HEK293 (cell line): Measurements from ENCODE around the gene GDPD3.
A peak's percentile ranks its signal among the peaks of the same experiment; 100 is the strongest.

Source experiments
- CTCF ChIA-PET: fragments of 350-600 bp; formaldehyde crosslinking; extraction: SDS; loops from one replicate; lab custom pipeline; 2021; ENCODE audit warnings: antibody characterized with exemption; lab: Yijun Ruan, JAX
- POLR2A ChIA-PET: fragments of 300-600 bp; formaldehyde crosslinking; extraction: SDS; loops from one replicate; lab custom pipeline; 2020; ENCODE audit warnings: antibody characterized with exemption, inconsistent platforms; lab: Yijun Ruan, JAX
- H3K27ac ChIP-seq: fragments of 200-500 bp; sonication (Bioruptor generic); 2 replicates; pipeline ENCODE4 v1.5.1; 2014; ENCODE audit warnings: low read depth, low read length, control low read depth, inconsistent platforms; ENCODE audit errors: extremely low read depth
- H3K36me3 ChIP-seq, 2 experiments: fragments of 200-500 bp in 1 of 2; sonication (Bioruptor generic) in 1 of 2; 1 replicate in 1 of 2; 2 replicates in 1 of 2; pipeline ENCODE4 v1.5.1; 2014 to 2017; ENCODE audit warnings: inconsistent platforms in 2 of 2, low read length in 2 of 2; ENCODE audit not compliant: control insufficient read depth in 2 of 2, insufficient read depth in 1 of 2
- H3K4me1 ChIP-seq: fragments of 200-500 bp; sonication (Bioruptor generic); 2 replicates; pipeline ENCODE4 v1.5.1; 2014; ENCODE audit warnings: mild to moderate bottlenecking, low read length, inconsistent platforms; ENCODE audit not compliant: control insufficient read depth, insufficient read depth
- H3K4me3 ChIP-seq: 2 replicates; pipeline ENCODE4 v1.5.1; 2011; ENCODE audit warnings: low read depth, mild to moderate bottlenecking, control low read depth, low read length, moderate library complexity
- H3K9me3 ChIP-seq: fragments of 200-500 bp; sonication (Bioruptor generic); 2 replicates; pipeline ENCODE4 v1.5.1; 2014; ENCODE audit warnings: low read depth, low read length, inconsistent platforms; ENCODE audit not compliant: control insufficient read depth, insufficient read depth
- BCL11B ChIP-seq: fragments of 450-650 bp; formaldehyde crosslinking; IDR thresholded peaks from 2 replicates; pipeline ENCODE4 v1.5.1; 2016; ENCODE audit warnings: low read depth, missing biosample characterization, missing genetic modification characterization
- CTCF ChIP-seq: fragments of 450-650 bp; formaldehyde crosslinking; IDR thresholded peaks from 2 replicates; pipeline ENCODE4 v1.5.1; 2016; ENCODE audit warnings: missing biosample characterization, missing genetic modification characterization
- HIC1 ChIP-seq: fragments of 450-650 bp; formaldehyde crosslinking; IDR thresholded peaks from 2 replicates; pipeline ENCODE4 v1.5.1; 2016; ENCODE audit warnings: missing biosample characterization, missing genetic modification characterization
- KLF7 ChIP-seq: fragments of 450-650 bp; formaldehyde crosslinking; IDR thresholded peaks from 2 replicates; pipeline ENCODE4 v1.5.1; 2016; ENCODE audit warnings: missing biosample characterization, missing genetic modification characterization, borderline replicate concordance
- KLF8 ChIP-seq: fragments of 450-650 bp; formaldehyde crosslinking; IDR thresholded peaks from 2 replicates; pipeline ENCODE4 v1.5.1; 2016; ENCODE audit warnings: missing biosample characterization, missing genetic modification characterization
- TSHZ1 ChIP-seq: fragments of 450-650 bp; formaldehyde crosslinking; IDR thresholded peaks from 2 replicates; pipeline ENCODE4 v1.5.1; 2016; ENCODE audit warnings: missing biosample characterization, missing genetic modification characterization, borderline replicate concordance
- ZBTB21 ChIP-seq: fragments of 450-650 bp; formaldehyde crosslinking; IDR thresholded peaks from 2 replicates; pipeline ENCODE4 v1.5.1; 2017; ENCODE audit warnings: missing biosample characterization, missing genetic modification characterization
- ZFHX2 ChIP-seq: fragments of 450-650 bp; formaldehyde crosslinking; conservative IDR thresholded peaks from 2 replicates; pipeline ENCODE4 v1.5.1; 2016; ENCODE audit warnings: missing biosample characterization, missing genetic modification characterization
- ZNF132 ChIP-seq: fragments of 450-650 bp; formaldehyde crosslinking; IDR thresholded peaks from 2 replicates; pipeline ENCODE4 v1.5.1; 2017; ENCODE audit warnings: missing biosample characterization, missing genetic modification characterization, borderline replicate concordance
- ZNF184 ChIP-seq: fragments of 450-650 bp; IDR thresholded peaks from 2 replicates; pipeline ENCODE4 v1.5.1; 2018; ENCODE audit warnings: missing biosample characterization, mild to moderate bottlenecking, missing genetic modification characterization
- ZNF223 ChIP-seq: fragments of 450-650 bp; formaldehyde crosslinking; IDR thresholded peaks from 2 replicates; pipeline ENCODE4 v1.5.1; 2016; ENCODE audit warnings: missing biosample characterization, missing genetic modification characterization
- ZNF311 ChIP-seq: fragments of 450-650 bp; formaldehyde crosslinking; IDR thresholded peaks from 2 replicates; pipeline ENCODE4 v1.5.1; 2017; ENCODE audit warnings: missing biosample characterization, missing genetic modification characterization, borderline replicate concordance
- ZNF366 ChIP-seq: fragments of 450-650 bp; formaldehyde crosslinking; conservative IDR thresholded peaks from 2 replicates; pipeline ENCODE4 v1.5.1; 2016; ENCODE audit warnings: missing biosample characterization, missing genetic modification characterization
- ZNF514 ChIP-seq: fragments of 450-650 bp; formaldehyde crosslinking; IDR thresholded peaks from 2 replicates; pipeline ENCODE4 v1.5.1; 2016; ENCODE audit warnings: missing biosample characterization, missing genetic modification characterization
- ZNF600 ChIP-seq: fragments of 450-650 bp; formaldehyde crosslinking; IDR thresholded peaks from 2 replicates; pipeline ENCODE4 v1.5.1; 2016; ENCODE audit warnings: missing biosample characterization, missing genetic modification characterization
- ZNF626 ChIP-seq: fragments of 450-650 bp; sonication (Bioruptor Pico); formaldehyde crosslinking; IDR thresholded peaks from 2 replicates; pipeline ENCODE4 v1.5.1; 2018; ENCODE audit warnings: missing biosample characterization, missing genetic modification characterization, inconsistent platforms
- ZNF629 ChIP-seq: fragments of 450-650 bp; formaldehyde crosslinking; IDR thresholded peaks from 2 replicates; pipeline ENCODE4 v1.5.1; 2017; ENCODE audit warnings: missing biosample characterization, missing genetic modification characterization
- ZNF639 ChIP-seq: fragments of 450-650 bp; formaldehyde crosslinking; IDR thresholded peaks from 2 replicates; pipeline ENCODE4 v1.5.1; 2016; ENCODE audit warnings: missing biosample characterization, missing genetic modification characterization
- ZNF660 ChIP-seq: fragments of 450-650 bp; IDR thresholded peaks from 2 replicates; pipeline ENCODE4 v1.5.1; 2018; ENCODE audit warnings: missing biosample characterization, mild to moderate bottlenecking, missing genetic modification characterization
- ZNF704 ChIP-seq: fragments of 450-650 bp; formaldehyde crosslinking; IDR thresholded peaks from 2 replicates; pipeline ENCODE4 v1.5.1; 2016; ENCODE audit warnings: missing biosample characterization, missing genetic modification characterization
- ZNF785 ChIP-seq: fragments of 450-650 bp; formaldehyde crosslinking; IDR thresholded peaks from 2 replicates; pipeline ENCODE4 v1.5.1; 2016; ENCODE audit warnings: missing biosample characterization, missing genetic modification characterization
- ZSCAN23 ChIP-seq: fragments of 450-650 bp; formaldehyde crosslinking; IDR thresholded peaks from 2 replicates; pipeline ENCODE4 v1.5.1; 2016; ENCODE audit warnings: missing biosample characterization, missing genetic modification characterization

The GDPD3 gene

GRCh38 chr16:30092373-30093010 is 20.8 kb downstream of the GDPD3 start (continued):
- TF ChIP-seq CTCF (no peak), ZNF629 (tag by site-specific recombination) (peak; percentile 87)

GRCh38 chr16:30091474-30092372 is 21.6 kb downstream of the GDPD3 start, which contains the start of gene TBX6:
Gene TBX6, minus strand, starts transcription at chr16:30091924. Its CDS starts 731 bp downstream, at chr16:30091193.
- no peaks in the 10 kb centered on the region for H3K4me1 ChIP-seq
- H3K36me3 ChIP-seq: peaks cover 0 to 19% of the 10 kb centered on the region in 2 experiments; a peak in 1 of 3 replicates
- H3K4me3 ChIP-seq: peak within 1 kb of the TSS; percentile 12
- ChIA-PET POLR2A (interaction anchor here (0.5 to 3.3 kb wide), 14 partner anchors 12 to 432 kb away, joined by 3 to 26 read pairs (median 3); partner anchors contain the start of genes ALDOA, CORO1A, MAPK3 and PPP4C), CTCF (interaction anchor here (0.6 to 5.0 kb wide), 37 partner anchors 8 to 733 kb away, joined by 3 to 38 read pairs (median 4); partner anchors contain the start of genes DCTPP1, GDPD3, PPP4C and ZNF771)
- peak within 1 kb of the TSS; percentile 8; the same call in 1 of the 2 replicates for H3K27ac ChIP-seq
- no peaks in the 10 kb centered on the region for H3K9me3 ChIP-seq
- no peak for TF ChIP-seq ZNF311 (tag by site-specific recombination)
- TF ChIP-seq HIC1 (tag by site-specific recombination): peak; percentile 72
- no peak; the same call in none of the 2 replicates for TF ChIP-seq ZFHX2 (tag by site-specific recombination)
- no peak for TF ChIP-seq ZNF366 (tag by site-specific recombination)
- TF ChIP-seq ZNF600 (tag by site-specific recombination): peak; percentile 46; the same call in 1 of the 2 replicates
- no peak for TF ChIP-seq ZNF132
- no peak for TF ChIP-seq ZNF514
- TF ChIP-seq KLF7 (tag by site-specific recombination): 0 out of 2 replicates have a peak, but pooled peaks have one; percentile 27
- 0 out of 2 replicates have a peak, but pooled peaks have one; percentile 19 for TF ChIP-seq ZNF184 (tag by site-specific recombination)
- peak; percentile 70 for TF ChIP-seq ZNF660 (tag by site-specific recombination)
- no peak for TF ChIP-seq ZBTB21 (tag by site-specific recombination)
- no peak for TF ChIP-seq ZSCAN23 (tag by site-specific recombination)
- no peak for TF ChIP-seq ZNF639 (tag by site-specific recombination)
- TF ChIP-seq KLF8 (tag by site-specific recombination): peak; percentile 39; the same call in 1 of the 2 replicates
- TF ChIP-seq ZNF704 (tag by site-specific recombination): no peak
- no peak for TF ChIP-seq ZNF785
- TF ChIP-seq BCL11B: 0 out of 2 replicates have a peak, but pooled peaks have one; percentile 33
- TF ChIP-seq ZNF626 (tag by site-specific recombination): no peak
- no peak for TF ChIP-seq ZNF223
- TF ChIP-seq TSHZ1 (tag by site-specific recombination): no peak
